HCT116 (cell line): Measurements from ENCODE around the gene COL15A1. TPM values are rescaled to one million over a fixed set of nuclear protein-coding genes. Genes with fewer than 3 reads are reported as not detected.

Source experiments
- ATAC-seq: fragments of 200-7000 bp; cut with Tn5 transposase; 2 replicates; pipeline ENCODE4 v1.9.1; 2020; ENCODE audit warnings: mild to moderate bottlenecking, moderate library complexity
- BruUV-seq: library from RNA; stranded (reverse); fragments of 400-500 nt; replicated peaks from 2 replicates; lab custom pipeline; 2021; lab: Mats Ljungman, UMichigan
- CTCF ChIA-PET: fragments of 300-600 bp; sonication (Branson Sonifier 250); formaldehyde crosslinking; loops from one replicate; lab custom pipeline; 2021; ENCODE audit warnings: antibody characterized with exemption; lab: Charles Lee
- POLR2A ChIA-PET: fragments of 300-600, 350-600 bp; sonication (Branson Sonifier 250); formaldehyde crosslinking; loops from one replicate; lab custom pipeline; 2021; ENCODE audit warnings: antibody characterized with exemption; lab: Charles Lee
- RAD21 ChIA-PET, 2 experiments: fragments of 300-600 bp; sonication (Branson Sonifier 250); formaldehyde crosslinking; loops; one replicate each; lab custom pipeline; 2023; ENCODE audit warnings: low total read pairs in 2 of 2; ENCODE audit not compliant: uncharacterized antibody in 2 of 2, unreplicated experiment in 2 of 2, low non-redundant PET in 1 of 2; lab: Charles Lee
- DNase-seq: peaks from one replicate; pipeline ENCODE4 v3.0.0-alpha.2; 2010; ENCODE audit warnings: low read depth, low spot score
- H2AFZ ChIP-seq: fragments of 200-600 bp; shearing (Covaris generic), sonication (generic); 2 replicates; pipeline ENCODE4 v1.6.1; 2017; ENCODE audit warnings: low read depth, mixed run types, mixed read lengths, antibody characterized with exemption, low read length; ENCODE audit not compliant: poor library complexity, severe bottlenecking
- H3K27ac ChIP-seq: 2 replicates; pipeline ENCODE4 v1.5.1; 2012; ENCODE audit warnings: low read depth, low read length
- H3K27me3 ChIP-seq: fragments of 200-600 bp; sonication (generic); 2 replicates; pipeline ENCODE4 v1.6.1; 2016; ENCODE audit warnings: mixed run types, low read length, mixed read lengths; ENCODE audit not compliant: insufficient read depth
- H3K36me3 ChIP-seq, 2 experiments: fragments of 200-500 bp in 1 of 2; fragments of 200-600 bp in 1 of 2; sonication (Bioruptor generic) in 1 of 2; sonication (generic) in 1 of 2; 2 replicates each; pipeline versions ENCODE4 v1.5.1 to v1.6.1; 2014 to 2016; ENCODE audit warnings: low read length in 2 of 2, inconsistent platforms in 1 of 2, mixed read lengths in 1 of 2, mixed run types in 1 of 2; ENCODE audit not compliant: insufficient read depth in 2 of 2, control insufficient read depth in 1 of 2
- H3K4me1 ChIP-seq, 2 experiments: fragments of 200-600 bp in 1 of 2; sonication (generic) in 1 of 2; 2 replicates each; pipeline versions ENCODE4 v1.5.1 to v1.6.1; 2012 to 2017; ENCODE audit warnings: low read length in 2 of 2, inconsistent platforms in 1 of 2, mild to moderate bottlenecking in 1 of 2, mixed read lengths in 1 of 2, mixed run types in 1 of 2, moderate library complexity in 1 of 2; ENCODE audit not compliant: insufficient read depth in 2 of 2, control insufficient read depth in 1 of 2
- H3K4me2 ChIP-seq: fragments of 200-600 bp; sonication (generic); 2 replicates; pipeline ENCODE4 v1.6.1; 2017; ENCODE audit warnings: mixed run types, low read length, mixed read lengths
- H3K4me3 ChIP-seq, 2 experiments: fragments of 200-600 bp in 1 of 2; sonication (generic) in 1 of 2; replicated peaks in 1 of 2; 2 replicates each; pipeline ENCODE4 v1.5.1; 2011 to 2016; ENCODE audit warnings: low read length in 2 of 2, control low read depth in 1 of 2, low read depth in 1 of 2, mild to moderate bottlenecking in 1 of 2, mixed read lengths in 1 of 2, mixed run types in 1 of 2
- H3K79me2 ChIP-seq: fragments of 200-600 bp; sonication (generic); 2 replicates; pipeline ENCODE4 v1.6.1; 2017; ENCODE audit warnings: mild to moderate bottlenecking, mixed run types, low read length, moderate library complexity, mixed read lengths; ENCODE audit not compliant: insufficient read depth
- H3K9ac ChIP-seq: fragments of 200-600 bp; sonication (generic); 2 replicates; pipeline ENCODE4 v1.6.1; 2016; ENCODE audit warnings: low read length, mixed read lengths
- H3K9me2 ChIP-seq: fragments of 200-600 bp; sonication (generic), shearing (Covaris generic); 2 replicates; pipeline ENCODE4 v1.6.1; 2017; ENCODE audit warnings: mixed run types, mild to moderate bottlenecking, moderate library complexity; ENCODE audit not compliant: insufficient read depth
- H3K9me3 ChIP-seq, 2 experiments: fragments of 200-500 bp in 1 of 2; fragments of 200-600 bp in 1 of 2; sonication (Bioruptor generic) in 1 of 2; sonication (generic) in 1 of 2; 2 replicates each; pipeline ENCODE4 v1.6.1; 2014 to 2017; ENCODE audit warnings: low read length in 2 of 2, mixed read lengths in 2 of 2, inconsistent platforms in 1 of 2, low read depth in 1 of 2, mild to moderate bottlenecking in 1 of 2, mixed run types in 1 of 2, moderate library complexity in 1 of 2; ENCODE audit not compliant: control insufficient read depth in 1 of 2, insufficient read depth in 1 of 2
- H4K20me1 ChIP-seq: fragments of 200-600 bp; sonication (generic), shearing (Covaris generic); 2 replicates; pipeline ENCODE4 v1.6.1; 2017; ENCODE audit warnings: mixed run types, mild to moderate bottlenecking, moderate library complexity; ENCODE audit not compliant: insufficient read depth
- ATF3 ChIP-seq: IDR thresholded peaks from 2 replicates; pipeline ENCODE4 v1.6.1; 2012
- CBX3 ChIP-seq: IDR thresholded peaks from 2 replicates; pipeline ENCODE4 v1.6.1; 2012; ENCODE audit warnings: low read depth
- CEBPB ChIP-seq: IDR thresholded peaks from 2 replicates; pipeline ENCODE4 v1.6.1; 2012; ENCODE audit warnings: low read depth
- ELF1 ChIP-seq: IDR thresholded peaks from 2 replicates; pipeline ENCODE4 v1.6.1; 2012; ENCODE audit warnings: low read depth, borderline replicate concordance
- EZH2 ChIP-seq: fragments of 200-600 bp; sonication (generic); IDR thresholded peaks from 2 replicates; pipeline ENCODE4 v1.6.1; 2017; ENCODE audit warnings: antibody characterized with exemption, mixed run types
- FOSL1 ChIP-seq: IDR thresholded peaks from 2 replicates; pipeline ENCODE4 v1.6.1; 2012; ENCODE audit warnings: low read depth
- MAX ChIP-seq: IDR thresholded peaks from 2 replicates; pipeline ENCODE4 v1.6.1; 2012
- POLR2A ChIP-seq: IDR thresholded peaks from 2 replicates; pipeline ENCODE4 v1.7.0; 2011; ENCODE audit warnings: borderline replicate concordance; ENCODE audit not compliant: insufficient read depth, insufficient read length; ENCODE audit errors: extremely low read depth
- RAD21 ChIP-seq: IDR thresholded peaks from 2 replicates; pipeline ENCODE4 v1.6.1; 2012; ENCODE audit warnings: low read depth, mild to moderate bottlenecking
- SIN3A ChIP-seq: IDR thresholded peaks from 2 replicates; pipeline ENCODE4 v1.6.1; 2012; ENCODE audit warnings: low read depth
- SP1 ChIP-seq: IDR thresholded peaks from 2 replicates; pipeline ENCODE4 v1.6.1; 2012; ENCODE audit warnings: low read depth
- SRF ChIP-seq: IDR thresholded peaks from 2 replicates; pipeline ENCODE4 v1.6.1; 2012; ENCODE audit warnings: low read depth
- YY1 ChIP-seq: IDR thresholded peaks from 2 replicates; pipeline ENCODE4 v1.6.1; 2011; ENCODE audit warnings: low read length, low read depth, moderate library complexity, mild to moderate bottlenecking; ENCODE audit not compliant: insufficient replicate concordance; ENCODE audit errors: extremely low read depth
- ZFX ChIP-seq: fragments of 450-650 bp; IDR thresholded peaks from 2 replicates; pipeline ENCODE4 v1.6.1; 2017
- intact Hi-C: fragments of 100-400 bp; cut with micrococcal nuclease; formaldehyde crosslinking; loops from 2 replicates; pipeline ENCODE4 v1.10.0; 2022
- total RNA-seq: library from RNA; stranded (reverse); gene quantifications from one replicate; pipeline ENCODE4 v1.2.1, GENCODE V29; 2021; ENCODE audit not compliant: unreplicated experiment
- TF ChIP-seq, protein P1 (sequence below), 3 experiments: fragments of 200-600 bp in 1 of 3; sonication (generic) in 1 of 3; IDR thresholded peaks in 2 of 3; conservative IDR thresholded peaks in 1 of 3; 2 replicates each; pipeline ENCODE4 v1.5.1; 2012 to 2017; ENCODE audit warnings: low read depth in 2 of 3, low read length in 2 of 3, antibody characterized with exemption in 1 of 3, borderline replicate concordance in 1 of 3, control low read depth in 1 of 3, mild to moderate bottlenecking in 1 of 3, mixed read lengths in 1 of 3, mixed run types in 1 of 3, moderate library complexity in 1 of 3; ENCODE audit not compliant: insufficient read depth in 1 of 3

The COL15A1 gene
- total RNA-seq, 1 experiment from 2014 or later, result 0.15 TPM

DNA sequence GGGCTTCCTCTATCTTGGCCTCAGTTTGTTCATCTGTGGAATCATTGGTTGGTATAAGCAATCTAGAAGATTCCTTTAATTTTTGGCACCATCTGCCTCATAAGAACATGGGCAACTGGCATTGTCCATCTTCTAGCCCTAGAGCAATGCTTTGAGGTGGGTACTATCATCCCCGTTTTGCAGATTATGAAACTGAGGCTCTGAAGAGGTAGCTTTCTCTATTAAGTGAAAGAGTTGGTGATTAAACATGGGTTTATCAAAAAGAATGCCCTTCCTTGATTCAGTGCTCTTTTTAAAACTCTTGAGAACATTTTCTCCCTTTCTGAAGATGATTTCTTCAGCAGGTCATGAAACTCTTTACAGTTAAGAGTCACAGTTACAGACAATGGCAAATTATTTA lies 118.8 kb downstream of the COL15A1 start:
- TF ChIP-seq, protein P1, sequence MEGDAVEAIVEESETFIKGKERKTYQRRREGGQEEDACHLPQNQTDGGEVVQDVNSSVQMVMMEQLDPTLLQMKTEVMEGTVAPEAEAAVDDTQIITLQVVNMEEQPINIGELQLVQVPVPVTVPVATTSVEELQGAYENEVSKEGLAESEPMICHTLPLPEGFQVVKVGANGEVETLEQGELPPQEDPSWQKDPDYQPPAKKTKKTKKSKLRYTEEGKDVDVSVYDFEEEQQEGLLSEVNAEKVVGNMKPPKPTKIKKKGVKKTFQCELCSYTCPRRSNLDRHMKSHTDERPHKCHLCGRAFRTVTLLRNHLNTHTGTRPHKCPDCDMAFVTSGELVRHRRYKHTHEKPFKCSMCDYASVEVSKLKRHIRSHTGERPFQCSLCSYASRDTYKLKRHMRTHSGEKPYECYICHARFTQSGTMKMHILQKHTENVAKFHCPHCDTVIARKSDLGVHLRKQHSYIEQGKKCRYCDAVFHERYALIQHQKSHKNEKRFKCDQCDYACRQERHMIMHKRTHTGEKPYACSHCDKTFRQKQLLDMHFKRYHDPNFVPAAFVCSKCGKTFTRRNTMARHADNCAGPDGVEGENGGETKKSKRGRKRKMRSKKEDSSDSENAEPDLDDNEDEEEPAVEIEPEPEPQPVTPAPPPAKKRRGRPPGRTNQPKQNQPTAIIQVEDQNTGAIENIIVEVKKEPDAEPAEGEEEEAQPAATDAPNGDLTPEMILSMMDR (IDR thresholded peaks at IDR 0.05 in 2 of 3, conservative IDR thresholded peaks at IDR 0.05 in 1 of 3; ENCODE audit: borderline replicate concordance in 1 of 3, insufficient read depth in 1 of 3, low read depth in 2 of 3, low read length in 2 of 3), result no peak
- TF ChIP-seq SP1 (no peak), POLR2A (no peak), RAD21 (no peak), ELF1 (no peak), CBX3 (no peak), YY1 (no peak), SRF (no peak), ATF3 (no peak), CEBPB (no peak), EZH2 (no peak), ZFX (no peak), SIN3A (no peak), MAX (no peak), FOSL1 (no peak)
- Histone ChIP-seq H3K4me3 (no peak overlapping the region), H3K27ac (no peak overlapping the region), H2AFZ (no peak overlapping the region), H3K79me2 (no peaks in the 10 kb centered on the region), H4K20me1 (no peaks in the 10 kb centered on the region), H3K36me3 (no peaks in the 10 kb centered on the region), H3K4me2 (no peak overlapping the region), H3K9me2 (no peaks in the 10 kb centered on the region), H3K4me1 (no peaks in the 10 kb centered on the region), H3K9ac (no peak overlapping the region), H3K27me3 (peaks cover 20% of the 10 kb centered on the region), H3K9me3 (no peaks in the 10 kb centered on the region)
- ChIA-PET POLR2A (no interaction called here), CTCF (no interaction called here), RAD21 (no interaction called here)
- intact Hi-C loops, result no loop called here
- ATAC-seq (no peak), DNase-seq (no peak)
- BruUV-seq, result no TSS peak
